AG04449 (cell line): ENCODE results near the gene MYDGF.
"Not testable (repeated sequence)": the region's sequence is repeated elsewhere in the genome, so short reads cannot be mapped to it uniquely, and the experiment has no call there.

Source experiments
- CTCF ChIA-PET: fragments of 350-600 bp; formaldehyde crosslinking; extraction: SDS; loops from one replicate; lab custom pipeline; 2021; ENCODE audit warnings: antibody characterized with exemption; lab: Yijun Ruan, JAX
- POLR2A ChIA-PET: fragments of 400-600, 350-600 bp; formaldehyde crosslinking; extraction: SDS; loops from one replicate; lab custom pipeline; 2020; ENCODE audit warnings: antibody characterized with exemption, inconsistent platforms; lab: Yijun Ruan, JAX
- DNase-seq: peaks from one replicate; pipeline ENCODE4 v3.0.0-alpha.2; 2010; ENCODE audit warnings: low read depth, low spot score
- H3K4me3 ChIP-seq: 2 replicates; pipeline ENCODE4 v1.5.1; 2011; ENCODE audit warnings: low read depth, mild to moderate bottlenecking, control low read depth, low read length
- CTCF ChIP-seq: IDR thresholded peaks from one replicate; pipeline ENCODE4 v1.5.1; 2011; ENCODE audit warnings: mild to moderate bottlenecking, moderate library complexity, low read length, control low read depth, inconsistent platforms; ENCODE audit not compliant: insufficient read depth; ENCODE audit errors: missing control alignments

MYDGF gene

GRCh38 chr19:4688587-4688986, 18.4 kb upstream of the MYDGF start:
- no peak for TF ChIP-seq CTCF
- no peak for DNase-seq
- ChIA-PET POLR2A (interaction anchor here (0.6 to 0.7 kb wide), 2 partner anchors 16 to 1690 kb away, joined by 3 read pairs; no protein-coding TSS in a partner anchor), CTCF (interaction anchor here (0.9 to 2.2 kb wide), 3 partner anchors 11 to 102 kb away, joined by 3 to 8 read pairs (median 7); no protein-coding TSS in a partner anchor)
- H3K4me3 ChIP-seq: no peak overlapping the region

DNA sequence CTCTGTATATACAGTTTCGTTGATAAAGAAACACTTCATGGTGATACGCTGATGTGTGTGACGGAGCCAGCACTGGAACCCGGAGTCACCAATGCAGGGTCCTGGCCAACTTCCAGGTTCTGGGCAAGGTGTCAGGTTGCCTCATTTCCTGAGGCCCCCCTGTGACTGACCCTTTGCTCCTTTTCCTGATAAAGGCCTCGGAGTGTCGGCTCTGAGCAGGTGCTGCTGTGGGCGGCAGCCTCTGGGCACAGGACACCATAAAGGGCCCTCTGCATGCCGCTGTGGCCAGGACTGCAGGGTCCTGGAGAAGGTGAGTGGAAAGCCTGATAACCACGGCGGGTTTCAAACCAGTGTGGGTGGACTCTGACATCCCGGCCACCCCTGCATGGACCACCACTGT, 17.3 kb upstream of the MYDGF start:
- CTCF ChIA-PET: interaction anchor here (0.6 to 1.9 kb wide), 2 partner anchors 15 to 94 kb away, joined by 3 to 8 read pairs; no protein-coding TSS in a partner anchor

DNA sequence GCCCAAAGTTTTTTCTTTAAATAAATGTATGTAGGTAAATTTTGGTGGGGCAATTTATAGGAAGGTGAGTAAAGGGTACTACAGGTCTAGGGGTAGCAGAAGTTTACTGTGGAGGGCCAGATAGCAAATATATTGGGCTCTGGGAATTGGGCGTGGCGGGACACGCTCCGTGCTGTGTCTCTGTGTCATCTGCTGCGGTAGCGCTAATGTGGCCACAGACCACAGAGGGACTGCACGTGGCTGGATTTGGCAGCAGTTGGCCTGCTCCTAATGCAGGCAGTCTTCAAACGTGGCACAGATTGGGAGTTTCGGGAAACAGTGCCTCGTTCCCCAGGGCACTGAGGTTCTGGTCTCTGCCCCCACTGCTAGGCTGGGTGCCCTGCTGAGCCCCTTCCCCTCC, 16.6 kb upstream of the MYDGF start:
- no peak overlapping the region for H3K4me3 ChIP-seq
- ChIA-PET CTCF (no interaction called here), POLR2A (no interaction called here)
- no peak for DNase-seq
- no peak for TF ChIP-seq CTCF

More for the DNA sequence above, 17.3 kb upstream of the MYDGF start:
- POLR2A ChIA-PET: no interaction called here
- DNase-seq: no peak
- H3K4me3 ChIP-seq: no peak overlapping the region
- TF ChIP-seq CTCF: no peak

DNA sequence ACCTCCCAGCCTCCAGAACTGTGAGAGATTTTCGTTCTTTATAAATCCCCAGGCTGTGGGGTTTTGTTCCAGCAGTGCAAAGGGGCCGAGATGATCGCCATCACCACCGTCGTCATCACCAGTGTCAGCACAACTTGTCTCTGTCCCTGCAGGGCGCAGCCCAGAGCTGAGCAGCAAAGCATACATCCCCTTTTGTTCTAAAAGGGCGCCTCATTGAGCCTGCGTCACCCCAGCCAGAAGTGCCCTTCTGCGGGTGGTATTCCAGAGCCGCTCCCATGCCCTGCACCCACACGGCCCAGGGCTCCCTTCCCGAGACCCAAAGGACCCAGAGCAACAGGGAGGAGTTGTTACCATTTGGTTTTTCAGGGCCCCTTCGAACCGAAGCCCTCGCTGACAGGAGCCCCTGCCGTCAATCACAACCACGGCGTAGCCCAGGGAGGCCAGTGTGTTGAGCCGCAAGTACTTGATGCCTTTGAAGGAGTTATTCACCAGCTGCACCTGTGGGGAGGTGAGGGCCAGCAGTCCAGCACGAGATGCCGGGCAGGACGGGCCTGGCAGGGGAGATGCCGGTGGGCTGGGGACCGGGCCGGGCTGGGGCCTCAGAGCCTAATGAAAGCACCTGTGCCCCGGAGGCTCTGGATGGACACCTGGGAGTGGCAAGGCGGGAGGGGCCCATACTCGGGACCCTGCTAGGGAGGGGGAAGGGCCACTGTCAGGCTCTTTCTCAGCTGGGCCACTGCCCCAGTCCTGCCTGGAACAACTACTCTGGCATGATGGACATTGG, 14.4 kb upstream of the MYDGF start:
- TF ChIP-seq CTCF: no peak
- no peak for DNase-seq
- no peak overlapping the region for H3K4me3 ChIP-seq
- POLR2A ChIA-PET: no interaction called here
- CTCF ChIA-PET: interaction anchor here (1.0 kb wide), 1 partner anchor 17 kb away, joined by 3 read pairs; no protein-coding TSS in a partner anchor

GRCh38 chr19:4682417-4683200, 12.5 kb upstream of the MYDGF start:
- no peak for DNase-seq
- TF ChIP-seq CTCF: no peak
- H3K4me3 ChIP-seq: no peak overlapping the region
- POLR2A ChIA-PET: no interaction called here
- CTCF ChIA-PET: no interaction called here

GRCh38 chr19:4680021-4680420, 9.9 kb upstream of the MYDGF start:
- H3K4me3 ChIP-seq, CTCF ChIA-PET, DNase-seq, POLR2A ChIA-PET: not testable (repeated sequence)
